Smooth muscle cell of the brain vasculature (primary cell): Measurements from ENCODE around the gene ASMTL.
"Not testable (repeated sequence)": the region's sequence is repeated elsewhere in the genome, so short reads cannot be mapped to it uniquely, and the experiment has no call there.

Source experiments
- DNase-seq: peaks from one replicate; pipeline ENCODE4 v3.0.0-alpha.2; 2012; ENCODE audit warnings: low read depth, low spot score

Gene ASMTL

DNA sequence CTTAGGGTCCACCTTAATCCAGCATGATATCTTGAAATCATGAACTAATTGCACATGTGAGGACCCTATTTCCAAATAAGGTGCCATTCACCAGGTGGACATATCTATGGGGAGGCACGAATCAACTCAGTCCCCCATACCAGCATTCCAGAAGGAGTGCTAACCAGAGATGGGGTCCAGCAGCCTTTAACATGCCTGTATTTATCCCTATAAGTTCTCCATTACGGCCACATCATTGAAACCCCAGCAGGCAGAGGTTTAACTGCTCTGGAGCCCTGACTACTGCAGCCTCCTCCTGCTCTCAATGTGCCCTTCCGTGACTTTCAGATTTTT is 3.2 kb upstream of the ASMTL start:
- no peak for DNase-seq

DNA sequence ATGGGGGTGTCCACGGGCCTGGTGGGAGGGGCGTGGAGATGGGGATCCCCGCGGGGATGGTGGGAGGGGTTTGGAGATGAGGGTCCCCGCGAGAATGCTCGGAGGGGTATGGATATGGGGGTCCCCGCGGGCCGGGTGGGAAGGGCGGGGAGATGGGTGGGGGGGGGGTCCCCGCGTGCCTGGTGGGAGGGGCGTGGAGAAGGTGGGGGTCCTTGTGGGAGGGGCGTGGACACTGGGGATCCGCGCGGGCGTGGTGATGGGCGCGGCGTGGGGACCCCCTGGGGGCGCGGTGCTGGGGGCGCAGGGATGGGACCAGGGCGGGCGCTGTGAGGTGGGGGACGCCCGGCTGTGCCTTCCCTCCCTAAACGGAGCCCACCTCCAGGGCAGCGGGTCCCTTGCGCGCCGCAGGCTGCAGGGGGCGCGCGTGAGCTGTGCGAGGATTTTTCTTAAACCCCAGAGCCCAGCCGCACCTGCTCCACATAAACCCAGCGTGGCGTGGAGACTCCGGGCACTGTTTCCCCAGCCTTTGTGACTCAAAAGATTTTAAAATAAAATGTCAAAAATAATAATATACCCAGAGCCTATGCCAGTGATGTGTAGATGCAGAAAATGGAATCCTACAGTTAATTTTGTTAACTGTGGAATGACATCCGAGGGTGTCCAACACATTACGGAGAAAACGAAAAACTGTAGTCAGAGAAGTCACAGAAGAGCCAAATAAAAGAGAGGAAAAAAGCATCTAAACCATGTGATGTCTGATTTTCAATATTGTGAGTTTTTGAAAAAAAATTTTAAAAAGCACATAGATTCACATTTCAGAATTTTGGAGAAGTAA is 1.5 kb upstream of the ASMTL start:
- DNase-seq = peak; percentile 54

DNA sequence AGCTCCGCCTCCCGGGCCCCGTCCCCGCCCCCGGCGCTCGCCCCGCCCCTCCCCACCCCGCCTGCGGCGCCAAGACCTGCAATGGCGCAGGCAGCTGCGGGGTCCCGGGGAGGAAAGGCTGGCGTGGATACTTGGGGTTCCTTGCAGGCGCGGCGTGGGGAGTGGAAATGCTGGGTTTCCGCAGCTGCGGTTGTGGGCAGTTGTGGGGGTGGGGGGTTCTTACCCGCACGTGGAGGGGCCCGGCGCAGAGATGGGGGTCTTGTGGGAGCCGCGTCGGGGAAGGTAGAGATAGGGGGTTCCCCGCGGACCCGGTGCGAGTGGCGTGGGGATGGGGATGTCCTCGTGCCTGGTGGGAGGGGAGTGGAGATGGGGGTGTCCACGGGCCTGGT is 680 bp upstream of the ASMTL start:
- no peak for DNase-seq

DNA sequence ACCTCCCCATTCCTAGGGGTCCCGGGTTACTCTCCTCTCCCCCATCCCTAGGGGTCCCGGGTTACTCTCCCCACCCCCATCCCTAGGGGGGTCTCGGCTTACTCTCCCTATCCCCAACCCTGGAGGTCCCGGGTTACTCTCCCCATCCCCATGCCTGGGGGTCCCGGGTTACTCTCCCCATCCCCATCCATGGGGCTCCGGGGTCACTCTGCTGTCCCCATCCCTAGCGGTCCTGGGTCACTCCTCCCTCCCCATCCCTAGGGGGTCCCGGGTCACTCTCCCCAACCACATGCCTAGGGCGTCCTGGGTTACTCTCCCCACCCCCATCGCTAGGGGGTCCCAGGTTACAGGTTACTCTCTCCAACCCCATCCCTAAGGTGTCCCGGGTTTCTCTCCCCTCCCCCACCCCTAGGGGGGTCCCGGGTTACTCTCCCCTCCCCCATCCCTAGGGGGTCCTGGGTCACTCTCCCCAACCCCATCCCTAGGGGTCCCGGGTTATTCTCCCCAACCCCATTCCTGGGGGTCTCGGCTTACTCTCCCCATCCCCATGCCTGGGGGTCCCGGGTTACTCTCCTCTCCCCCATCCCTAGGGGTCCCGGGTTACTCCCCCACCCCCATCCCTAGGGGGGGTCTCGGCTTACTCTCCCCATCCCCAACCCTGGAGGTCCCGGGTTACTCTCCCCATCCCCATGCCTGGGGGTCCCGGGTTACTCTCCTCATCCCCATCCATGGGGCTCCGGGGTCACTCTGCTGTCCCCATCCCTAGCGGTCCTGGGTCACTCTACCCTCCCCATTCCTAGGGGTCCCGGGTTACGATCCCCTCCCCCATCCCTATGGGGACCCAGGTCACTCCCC is 821 bp downstream of the ASMTL start:
- DNase-seq = no peak

DNA sequence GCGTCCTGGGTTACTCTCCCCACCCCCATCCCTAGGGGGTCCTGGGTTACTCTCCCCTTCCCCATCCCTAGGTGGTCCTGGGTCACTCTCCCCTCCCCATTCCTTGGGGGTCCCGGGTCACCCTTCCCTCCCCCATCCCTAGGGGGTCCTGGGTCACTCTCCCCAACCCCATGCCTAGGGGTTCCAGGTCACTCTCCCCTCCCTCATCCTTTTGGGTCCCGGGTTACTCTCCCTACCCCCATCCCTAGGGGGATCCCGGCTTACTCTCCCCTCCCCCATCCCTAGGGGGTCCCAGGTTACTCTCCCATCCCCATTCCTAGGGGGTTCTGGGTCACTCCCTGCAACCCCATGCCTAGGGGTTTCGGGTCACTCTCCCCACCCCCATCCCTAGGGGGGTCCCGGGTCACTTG is 1.5 kb downstream of the ASMTL start:
- DNase-seq = no peak

DNA sequence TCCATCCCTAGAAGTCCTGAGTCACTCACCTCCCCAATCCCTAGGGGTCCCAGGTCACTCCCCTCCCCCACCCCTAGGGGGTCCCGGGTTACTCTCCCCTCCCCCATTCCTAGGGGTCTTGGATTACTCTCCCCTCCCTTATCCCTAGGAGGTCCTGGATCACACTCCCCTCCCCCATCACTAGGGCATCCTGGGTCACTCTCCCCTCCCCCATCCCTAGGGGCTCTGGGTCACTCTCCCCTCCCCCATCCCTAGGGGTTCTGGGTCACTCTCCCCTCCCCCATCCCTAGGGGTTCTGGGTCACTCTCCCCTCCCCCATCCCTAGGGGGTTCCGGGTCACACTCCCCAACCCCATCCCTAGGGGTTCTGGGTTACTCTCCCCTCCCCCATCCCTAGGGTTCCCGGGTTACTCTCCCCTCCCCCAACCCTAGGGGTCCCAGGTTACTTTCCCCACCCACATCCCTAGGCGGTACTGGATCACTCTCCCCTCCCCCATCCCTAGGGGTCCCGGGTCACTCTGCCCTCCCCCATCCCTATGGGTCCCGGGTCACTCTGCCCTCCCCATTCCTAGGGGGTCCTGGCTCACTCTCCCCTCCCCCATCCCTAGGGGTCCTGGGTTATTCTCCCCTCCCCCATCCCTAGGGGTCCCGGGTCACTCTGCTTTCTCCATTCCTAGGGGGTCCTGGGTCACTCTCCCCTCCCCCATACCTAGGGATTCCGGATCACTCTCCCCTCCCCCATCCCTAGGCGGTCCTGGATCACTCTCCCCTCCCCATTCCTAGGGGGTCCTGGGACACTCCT is 2.1 kb downstream of the ASMTL start:
- DNase-seq = no peak

DNA sequence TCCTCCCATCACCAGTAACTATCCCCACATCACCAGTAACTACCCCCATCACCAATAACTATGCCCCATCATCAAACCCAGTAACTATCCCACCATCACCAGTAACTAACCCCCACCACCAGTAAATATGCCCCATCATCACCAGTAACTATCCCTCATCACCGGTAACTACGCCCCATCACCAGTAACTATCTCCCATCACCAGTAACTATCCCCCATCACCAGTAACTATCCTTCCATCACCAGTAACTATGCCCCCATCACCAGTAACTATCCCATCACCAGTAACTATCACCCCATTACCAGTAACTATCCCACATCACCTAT is 2.9 kb downstream of the ASMTL start:
- DNase-seq = no peak

DNA sequence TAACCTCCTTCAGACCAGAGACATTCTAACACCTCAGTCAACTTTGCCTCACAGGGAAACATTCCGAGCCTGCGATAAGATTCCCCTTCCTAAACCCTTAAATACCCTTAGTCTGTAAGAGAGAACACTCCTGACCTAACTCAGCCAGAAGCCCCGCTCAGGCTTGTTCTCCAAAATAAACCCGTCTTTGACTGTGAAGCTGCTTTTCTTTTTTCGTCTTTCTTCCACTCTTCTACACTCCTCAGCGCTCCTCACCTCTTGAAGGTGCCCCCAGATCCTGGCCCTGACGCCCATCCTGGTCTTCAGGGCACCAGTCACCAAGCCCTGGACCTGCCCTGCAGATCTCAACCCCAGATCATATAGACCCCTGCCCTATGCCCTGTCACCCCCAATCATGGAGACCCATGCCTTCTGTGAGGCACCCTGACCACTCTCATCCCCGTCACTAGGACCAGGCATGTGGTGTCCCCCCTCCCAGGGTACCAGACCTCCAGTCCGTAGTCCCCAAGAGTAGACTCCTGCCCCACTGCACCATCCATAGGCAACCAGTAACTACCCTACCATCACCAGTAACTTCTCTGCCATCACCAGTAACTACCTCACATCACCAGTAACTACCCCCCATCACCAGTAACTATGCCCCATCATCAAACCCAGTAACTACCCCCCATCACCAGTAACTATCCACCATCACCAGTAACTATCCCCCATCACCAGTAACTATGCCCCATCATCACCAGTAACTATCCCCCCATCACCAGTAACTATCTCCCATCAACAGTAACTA is 3.5 kb downstream of the ASMTL start:
- DNase-seq = no peak

DNA sequence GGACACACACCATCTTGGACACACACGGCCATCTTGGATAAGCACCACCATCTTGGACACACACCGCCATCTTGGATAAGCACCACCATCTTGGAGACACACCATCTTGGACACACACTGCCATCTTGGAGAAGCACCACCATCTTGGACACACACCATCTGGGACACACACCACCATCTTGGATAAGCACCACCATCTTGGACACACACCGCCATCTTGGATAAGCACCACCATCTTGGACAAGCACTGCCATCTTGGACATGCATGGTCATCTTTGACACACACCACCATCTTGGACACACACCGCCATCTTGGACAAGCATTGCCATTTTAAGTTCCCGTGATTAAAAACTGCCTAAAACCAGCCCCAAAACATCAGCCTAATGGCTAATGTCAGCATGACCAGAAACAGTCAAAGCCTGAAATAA is 4.1 kb downstream of the ASMTL start:
- DNase-seq = not testable (repeated sequence)

DNA sequence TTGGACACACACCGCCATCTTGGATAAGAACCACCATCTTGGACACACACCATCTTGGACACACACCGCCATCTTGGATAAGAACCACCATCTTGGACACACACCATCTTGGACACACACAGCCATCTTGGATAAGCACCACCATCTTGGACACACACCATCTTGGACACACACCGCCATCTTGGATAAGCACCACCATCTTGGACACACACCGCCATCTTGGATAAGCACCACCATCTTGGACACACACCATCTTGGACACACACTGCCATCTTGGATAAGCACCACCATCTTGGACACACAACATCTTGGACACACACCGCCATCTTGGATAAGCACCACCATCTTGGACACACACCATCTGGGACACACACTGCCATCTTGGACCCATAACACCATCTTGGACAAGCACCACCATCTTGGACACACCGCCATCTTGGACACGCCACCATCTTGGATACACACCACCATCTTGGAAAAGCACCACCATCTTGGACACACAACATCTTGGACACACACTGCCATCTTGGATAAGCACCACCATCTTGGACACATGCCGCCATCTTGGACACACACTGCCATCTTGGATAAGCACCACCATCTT is 4.6 kb downstream of the ASMTL start:
- DNase-seq = not testable (repeated sequence)

DNA sequence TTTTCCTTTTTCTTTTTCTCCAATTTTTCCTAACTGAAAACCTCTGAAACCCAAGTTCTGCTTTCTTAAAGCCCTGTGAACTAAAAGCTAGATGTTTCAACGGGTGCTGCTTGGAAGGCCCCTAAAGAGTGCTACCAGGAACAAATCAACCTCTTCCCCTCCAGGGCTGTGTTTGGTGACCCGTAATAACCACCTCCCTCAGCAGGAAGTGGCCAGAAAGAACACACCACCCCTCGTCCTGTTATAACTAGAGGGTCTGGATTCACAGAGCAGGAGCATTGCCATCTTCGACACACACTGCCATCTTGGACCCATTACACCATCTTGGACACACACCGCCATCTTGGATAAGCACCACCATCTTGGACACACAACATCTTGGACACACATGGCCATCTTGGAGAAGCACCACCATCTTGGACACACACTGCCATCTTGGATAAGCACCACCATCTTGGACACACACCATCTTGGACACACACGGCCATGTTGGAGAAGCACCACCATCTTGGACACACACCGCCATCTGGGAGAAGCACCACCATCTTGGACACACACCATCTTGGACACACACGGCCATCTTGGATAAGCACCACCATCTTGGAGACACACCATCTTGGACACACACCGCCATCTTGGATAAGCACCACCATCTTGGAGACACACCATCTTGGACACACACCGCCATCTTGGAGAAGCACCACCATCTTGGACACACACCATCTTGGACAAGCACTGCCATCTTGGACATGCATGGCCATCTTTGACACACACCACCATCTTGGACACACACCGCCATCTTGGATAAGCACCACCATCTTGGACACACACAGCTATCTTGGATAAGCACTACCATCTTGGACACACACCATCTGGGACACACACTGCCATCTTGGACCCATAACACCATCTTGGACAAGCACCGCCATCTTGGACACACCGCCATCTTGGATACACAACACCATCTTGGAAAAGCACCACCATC is 5.4 kb downstream of the ASMTL start:
- DNase-seq = not testable (repeated sequence)

DNA sequence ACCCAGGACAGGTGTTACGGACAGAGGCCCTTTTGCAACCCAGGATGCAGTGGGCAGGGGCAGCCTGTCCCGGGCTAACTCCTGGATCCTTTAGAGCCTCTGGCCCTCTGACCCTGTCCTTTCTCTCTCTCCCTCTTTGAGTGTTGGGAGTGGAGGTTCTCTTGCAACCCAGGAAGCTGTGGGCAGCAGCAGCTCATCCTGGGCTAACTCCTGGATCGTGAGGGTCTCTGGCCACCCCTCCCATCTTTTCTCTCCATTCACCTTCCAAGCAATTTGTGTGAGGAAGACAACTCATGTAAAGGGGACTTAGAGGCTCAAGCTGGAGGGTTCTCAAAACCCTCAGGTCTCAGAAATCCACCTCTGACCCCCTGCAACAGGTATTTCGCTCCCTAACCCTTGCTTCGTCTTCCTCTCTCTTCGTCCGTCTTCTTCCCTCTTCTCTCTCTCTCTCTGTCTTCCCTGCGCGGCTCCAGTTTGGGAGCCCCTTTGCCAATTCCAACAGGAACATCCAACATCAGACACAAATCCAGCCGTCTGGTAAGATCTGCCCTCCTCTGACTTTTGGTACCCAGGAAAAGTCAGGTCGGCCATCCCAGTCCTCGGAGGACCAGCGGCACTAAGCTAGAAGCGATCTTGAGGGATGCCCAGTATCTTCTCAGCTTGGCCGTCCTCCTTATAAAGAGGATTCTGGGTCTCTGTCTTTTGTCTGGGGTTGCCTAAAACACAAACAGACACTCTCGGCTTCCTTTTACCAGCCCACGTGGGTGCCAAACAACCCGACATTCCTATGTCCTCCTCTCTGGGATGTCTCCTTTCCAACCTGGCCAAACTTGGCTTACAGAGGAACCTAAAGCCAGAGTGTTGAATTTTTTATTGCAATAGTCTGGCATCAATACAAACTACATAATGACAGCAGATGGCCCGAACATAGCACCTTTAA is 7.9 kb downstream of the ASMTL start:
- DNase-seq = no peak

DNA sequence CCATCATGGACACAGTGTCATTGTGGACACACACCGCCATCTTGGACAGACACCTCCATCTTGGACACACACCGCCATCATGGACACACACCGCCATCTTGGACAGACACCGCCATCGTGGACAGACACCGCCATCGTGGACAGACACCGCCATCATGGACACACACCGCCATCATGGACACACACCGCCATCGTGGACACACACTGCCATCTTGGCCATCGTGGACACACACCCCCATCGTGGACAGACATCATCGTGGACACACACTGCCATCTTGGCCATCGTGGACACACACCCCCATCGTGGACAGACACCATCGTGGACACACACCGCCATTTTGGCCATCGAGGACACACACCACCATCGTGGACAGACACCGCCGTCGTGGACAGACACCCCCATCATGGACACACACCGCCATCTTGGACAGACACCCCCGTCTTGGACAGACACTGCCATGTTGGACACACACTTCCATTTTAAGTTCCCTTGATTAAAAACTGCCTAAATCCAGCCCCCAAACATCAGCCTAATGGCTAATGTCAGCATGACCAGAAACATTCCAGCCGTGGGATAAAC is 9.1 kb downstream of the ASMTL start:
- no peak for DNase-seq

DNA sequence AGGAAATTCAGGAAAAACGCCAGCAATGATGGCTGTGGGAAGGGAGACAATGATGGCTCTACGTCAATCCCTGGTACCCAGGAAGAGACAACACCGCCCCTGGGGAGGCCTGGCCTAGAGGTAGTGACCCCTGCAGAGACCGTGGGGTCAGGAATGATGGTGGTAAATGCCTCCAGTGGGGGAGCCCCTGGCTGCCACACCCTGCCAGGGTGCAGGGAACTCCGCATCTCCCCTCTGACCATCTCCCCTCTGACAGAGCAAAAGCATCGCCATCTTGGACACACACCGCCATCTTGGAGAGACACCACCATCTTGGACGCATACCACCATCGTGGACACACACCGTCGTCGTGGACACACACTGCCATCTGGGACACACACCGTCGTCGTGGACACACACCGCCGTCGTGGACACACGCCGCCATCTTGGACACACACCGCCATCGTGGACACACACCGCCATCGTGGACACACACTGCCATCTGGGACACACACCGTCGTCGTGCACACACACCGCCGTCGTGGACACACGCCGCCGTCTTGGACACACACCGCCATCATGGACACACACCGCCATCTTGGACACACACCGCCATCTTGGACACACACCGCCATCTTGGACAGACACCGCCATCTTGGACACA is 9.9 kb downstream of the ASMTL start:
- DNase-seq = no peak

DNA sequence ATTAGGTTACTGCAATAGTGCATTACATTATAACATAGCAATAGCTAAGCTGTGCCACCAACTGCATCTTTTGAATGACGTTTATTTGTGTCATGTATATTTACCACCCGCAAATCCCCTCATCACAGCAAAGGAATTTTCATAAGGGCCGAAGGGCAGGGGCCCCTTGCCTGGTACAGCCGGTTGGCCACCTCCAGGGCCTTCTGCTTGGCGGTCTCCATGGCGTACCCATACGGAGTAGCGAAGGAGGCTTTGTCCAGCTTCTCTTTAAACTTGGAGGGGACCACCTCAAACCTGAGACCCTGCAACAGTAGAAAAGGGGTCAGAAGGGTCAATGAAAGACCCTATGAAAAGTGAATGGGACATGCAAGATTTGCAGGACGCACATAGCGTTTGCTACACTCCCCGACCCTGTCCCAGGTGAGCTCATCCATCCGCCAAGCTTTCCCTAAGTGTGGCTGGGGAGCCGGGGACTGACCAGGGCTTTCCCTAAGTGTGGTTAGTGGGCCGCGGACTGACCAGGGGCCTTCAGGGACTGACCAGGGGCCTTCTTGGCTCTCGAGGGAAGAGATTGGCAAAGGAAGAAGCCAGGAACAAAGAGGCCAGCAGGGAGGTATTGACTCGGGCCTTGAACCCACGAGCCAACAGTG is 10.6 kb downstream of the ASMTL start:
- no peak for DNase-seq

DNA sequence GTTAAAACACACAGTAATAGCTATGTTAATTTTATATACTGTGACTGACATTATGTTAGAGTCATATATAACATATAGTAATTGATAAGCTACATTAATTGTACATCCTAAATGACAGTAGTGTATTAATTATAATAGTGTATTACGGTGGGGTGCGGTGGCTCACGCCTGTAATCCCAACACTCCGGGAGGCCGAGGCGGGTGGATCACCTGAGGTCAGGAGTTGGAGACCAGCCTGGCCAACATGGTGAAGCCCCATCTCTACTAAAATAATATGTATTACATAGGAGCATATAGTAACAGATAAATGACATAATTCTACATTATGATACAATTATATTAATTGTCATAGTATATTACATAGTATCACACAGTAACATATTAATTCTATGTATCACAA is 12.2 kb downstream of the ASMTL start:
- DNase-seq = no peak

DNA sequence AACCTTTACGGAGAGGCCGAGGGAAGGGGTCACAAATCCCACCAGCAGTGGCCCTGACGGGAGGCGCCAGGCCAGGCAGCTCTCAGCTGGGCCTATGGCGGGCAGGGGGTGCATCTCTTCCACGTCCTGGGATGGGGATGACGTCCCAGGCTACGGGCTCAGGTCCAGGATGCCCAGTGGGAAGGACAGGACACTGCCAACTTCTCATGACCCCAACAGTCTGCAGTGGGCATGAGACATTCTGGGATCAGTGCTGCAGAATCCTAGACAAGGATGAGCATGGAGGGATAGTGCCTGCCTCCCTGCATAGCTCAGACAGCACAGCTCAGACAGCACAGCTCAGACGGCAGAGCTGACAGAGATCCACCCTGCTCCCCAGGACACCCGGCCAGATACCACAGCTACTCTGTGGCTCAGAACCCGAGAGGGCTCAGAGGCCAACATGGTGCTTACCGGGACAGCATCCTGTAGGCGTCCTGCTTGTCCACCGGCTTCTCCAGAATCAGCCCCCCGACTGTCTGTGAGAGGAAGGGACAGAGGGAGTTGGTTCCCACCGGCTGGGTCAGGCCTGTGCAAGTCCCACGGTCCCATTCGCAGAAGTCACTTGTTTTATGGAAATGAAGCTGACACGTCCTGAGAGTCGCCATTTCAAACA is 17.3 kb downstream of the ASMTL start:
- no peak for DNase-seq
